HepG2 (cell line): ENCODE data around the gene ZNF764. TPM values are rescaled to one million over a fixed set of nuclear protein-coding genes. Genes with fewer than 3 reads are reported as not detected.

ENCODE experiments used
- DMTF1 ChIP-seq: sonication (generic); formaldehyde crosslinking; IDR thresholded peaks from 2 replicates; pipeline ENCODE4 v1.4.0; 2020; ENCODE audit warnings: mild to moderate bottlenecking, missing genetic modification reagents
- GLMP ChIP-seq: sonication (generic); formaldehyde crosslinking; IDR thresholded peaks from 2 replicates; pipeline ENCODE4 v1.9.0; 2021; ENCODE audit warnings: missing genetic modification reagents, mild to moderate bottlenecking, borderline replicate concordance
- HNF1A ChIP-seq, 2 experiments: sonication (generic) in 1 of 2; formaldehyde crosslinking in 1 of 2; IDR thresholded peaks; 2 replicates each; pipeline versions ENCODE4 v1.4.0 to v1.6.1; 2016 to 2020; ENCODE audit warnings: borderline replicate concordance in 1 of 2, low read depth in 1 of 2, mild to moderate bottlenecking in 1 of 2, missing genetic modification reagents in 1 of 2
- KLF12 ChIP-seq: sonication (generic); formaldehyde crosslinking; IDR thresholded peaks from 2 replicates; pipeline ENCODE4 v1.4.0; 2020; ENCODE audit warnings: missing genetic modification reagents, borderline replicate concordance
- KLF9 ChIP-seq: IDR thresholded peaks from 2 replicates; pipeline ENCODE4 v1.6.1; 2016; ENCODE audit warnings: low read depth
- PHF21A ChIP-seq: sonication (generic); formaldehyde crosslinking; IDR thresholded peaks from 2 replicates; pipeline ENCODE4 v1.5.0; 2020; ENCODE audit warnings: mild to moderate bottlenecking, missing genetic modification reagents
- POGZ ChIP-seq: sonication (generic); formaldehyde crosslinking; IDR thresholded peaks from 2 replicates; pipeline ENCODE4 v1.4.0; 2020; ENCODE audit warnings: mild to moderate bottlenecking, missing genetic modification reagents
- TOE1 ChIP-seq: sonication (generic); formaldehyde crosslinking; IDR thresholded peaks from 2 replicates; pipeline ENCODE4 v1.4.0; 2020; ENCODE audit warnings: mild to moderate bottlenecking, missing genetic modification reagents
- ZBTB26 ChIP-seq: IDR thresholded peaks from 2 replicates; pipeline ENCODE4 v1.6.1; 2016; ENCODE audit warnings: missing compliant biosample characterization, missing genetic modification reagents, borderline replicate concordance
- ZBTB8A ChIP-seq: sonication (generic); formaldehyde crosslinking; IDR thresholded peaks from 2 replicates; pipeline ENCODE4 v1.4.0; 2020; ENCODE audit warnings: mild to moderate bottlenecking, low read depth, missing genetic modification reagents, borderline replicate concordance
- ZNF124 ChIP-seq: sonication (generic); formaldehyde crosslinking; IDR thresholded peaks from 2 replicates; pipeline ENCODE4 v1.4.0; 2020; ENCODE audit warnings: missing genetic modification reagents
- ZNF414 ChIP-seq: sonication (generic); formaldehyde crosslinking; IDR thresholded peaks from 2 replicates; pipeline ENCODE4 v1.5.0; 2020; ENCODE audit warnings: missing genetic modification reagents
- ZNF558 ChIP-seq: sonication (generic); formaldehyde crosslinking; IDR thresholded peaks from 2 replicates; pipeline ENCODE4 v1.9.0; 2022; ENCODE audit warnings: mild to moderate bottlenecking, missing genetic modification reagents, borderline replicate concordance
- ZNF572 ChIP-seq: sonication (generic); formaldehyde crosslinking; IDR thresholded peaks from 2 replicates; pipeline ENCODE4 v1.5.1; 2020; ENCODE audit warnings: mild to moderate bottlenecking, missing genetic modification reagents
- ZNF703 ChIP-seq: sonication (generic); formaldehyde crosslinking; IDR thresholded peaks from 2 replicates; pipeline ENCODE4 v1.5.1; 2020; ENCODE audit warnings: missing genetic modification reagents, mild to moderate bottlenecking, moderate library complexity, borderline replicate concordance
- ZNF891 ChIP-seq: sonication (generic); formaldehyde crosslinking; IDR thresholded peaks from 2 replicates; pipeline ENCODE4 v1.5.0; 2020; ENCODE audit warnings: mild to moderate bottlenecking, missing genetic modification reagents
- polyA plus RNA-seq, 8 experiments: library from polyadenylated mRNA; depleted of rRNA in 3 of 8; stranded (reverse) in 7 of 8; unstranded in 1 of 8; fragments of >200 nt; fragmentation: Illumina TruSeq in 4 of 8; extraction: Trizol in 4 of 8; gene quantifications; 2 replicates each; pipeline versions ENCODE4 v1.2.1 to v1.2.3, GENCODE V29; 2011 to 2016; ENCODE audit warnings: low read depth in 4 of 8, missing spikeins in 1 of 8, mixed read lengths in 1 of 8; ENCODE audit not compliant: insufficient read depth in 1 of 8
- total RNA-seq, 5 experiments: library from RNA; depleted of rRNA; stranded (reverse); fragments of >200 nt; fragmentation: Illumina TruSeq; extraction: Trizol; gene quantifications; 2 replicates each; pipeline ENCODE4 v1.2.3, GENCODE V29; 2016; ENCODE audit warnings: low read depth in 1 of 5

Gene ZNF764
- total and polyA plus RNA-seq, 2 of the 13 experiments (the other 11 are each of a cell fraction or from before 2014, with no cell fraction given), result 4.1 to 9.1 TPM

- TF ChIP-seq HNF1A (IDR thresholded peaks at IDR 0.05; ENCODE audit: low read depth) (no peak; the same call in 1 of the 2 replicates), HNF1A (CRISPR knock-in tag; IDR thresholded peaks at IDR 0.05; ENCODE audit: borderline replicate concordance) (0 out of 2 replicates have a peak, but pooled peaks have one; percentile 21), DMTF1 (CRISPR knock-in tag) (no peak), ZNF124 (CRISPR knock-in tag) (0 out of 2 replicates have a peak, but pooled peaks have one; percentile 38), PHF21A (peak; percentile 49; the same call in 1 of the 2 replicates), ZNF703 (CRISPR knock-in tag) (no peak), KLF12 (peak; percentile 21; the same call in 1 of the 2 replicates), ZNF572 (peak; percentile 65; the same call in 1 of the 2 replicates), ZNF558 (CRISPR knock-in tag) (0 out of 2 replicates have a peak, but pooled peaks have one; percentile 56), ZNF414 (CRISPR knock-in tag) (peak; percentile 86; the same call in 1 of the 2 replicates), ZNF891 (CRISPR knock-in tag) (no peak), GLMP (no peak), TOE1 (CRISPR knock-in tag) (0 out of 2 replicates have a peak, but pooled peaks have one; percentile 61), ZBTB26 (CRISPR knock-in tag) (peak; percentile 50; the same call in 1 of the 2 replicates), ZBTB8A (CRISPR knock-in tag) (0 out of 2 replicates have a peak, but pooled peaks have one; percentile 66), KLF9 (CRISPR knock-in tag) (peak; percentile 3; the same call in 1 of the 2 replicates), POGZ (CRISPR knock-in tag) (0 out of 2 replicates have a peak, but pooled peaks have one; percentile 17)
Measured at GRCh38 chr16:30526823-30527634, 31.1 kb downstream of the ZNF764 start (continued).
